HL-60 (cell line): ENCODE data around the gene PHPT1.

ENCODE experiments used
- CTCF ChIP-seq: IDR thresholded peaks from one replicate; pipeline ENCODE4 v1.5.1; 2011; ENCODE audit warnings: low read length, control low read depth, inconsistent platforms; ENCODE audit not compliant: insufficient read depth
- POLR2AphosphoS5 ChIP-seq: IDR thresholded peaks from 2 replicates; pipeline ENCODE4 v1.6.1; 2012; ENCODE audit warnings: low read depth

- TF ChIP-seq POLR2AphosphoS5 = no peak
- TF ChIP-seq CTCF = no peak
These were observed 19.8 kb upstream of the PHPT1 start for GRCh38 chr9:136829412-136829811.
